GM19238 (cell line): ENCODE results near the gene TTLL11.

Experiments used
- DNase-seq: peaks from one replicate; pipeline ENCODE4 v3.0.0; 2011; ENCODE audit warnings: low spot score; ENCODE audit not compliant: insufficient read length

The TTLL11 gene

DNA sequence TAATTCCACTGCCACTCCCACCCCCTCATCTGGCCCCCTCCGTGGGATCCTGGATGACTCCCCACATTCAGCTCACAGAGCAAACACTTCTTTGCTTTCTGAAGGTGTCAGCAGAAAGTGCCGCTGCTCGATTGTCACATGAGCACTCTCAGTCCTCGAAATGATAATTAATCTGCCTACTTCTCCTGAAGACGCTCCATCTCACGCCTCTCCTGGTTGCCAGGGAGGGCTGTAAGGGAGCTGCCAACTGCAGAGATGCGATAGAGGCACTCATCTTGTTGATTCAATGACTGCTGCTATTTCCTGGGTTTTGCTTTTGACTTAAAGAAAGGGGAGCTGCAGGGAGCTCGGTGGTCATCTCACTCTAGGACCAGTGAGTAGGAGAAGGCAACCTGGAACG, 235.2 kb downstream of the TTLL11 start:
- DNase-seq: no peak

DNA sequence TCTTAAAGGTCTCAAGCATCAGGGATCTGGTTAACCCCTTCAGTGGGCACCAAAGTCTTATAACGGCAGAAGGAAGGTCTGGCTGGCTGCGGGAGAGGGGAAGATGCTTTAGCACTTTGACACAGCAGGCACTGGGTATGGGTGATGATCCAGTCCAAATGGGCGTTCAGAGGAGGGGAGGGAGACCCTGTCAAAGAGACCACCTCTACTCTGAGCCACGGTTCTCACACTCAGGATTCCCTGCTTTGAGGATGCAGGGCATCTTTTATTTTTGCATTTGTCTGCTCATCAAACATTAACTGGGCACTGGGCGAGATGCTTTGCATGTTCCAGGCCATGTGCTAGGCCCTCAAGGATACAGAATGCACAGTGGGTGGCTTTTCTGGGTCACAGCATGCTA, 237.6 kb downstream of the TTLL11 start:
- DNase-seq: no peak

DNA sequence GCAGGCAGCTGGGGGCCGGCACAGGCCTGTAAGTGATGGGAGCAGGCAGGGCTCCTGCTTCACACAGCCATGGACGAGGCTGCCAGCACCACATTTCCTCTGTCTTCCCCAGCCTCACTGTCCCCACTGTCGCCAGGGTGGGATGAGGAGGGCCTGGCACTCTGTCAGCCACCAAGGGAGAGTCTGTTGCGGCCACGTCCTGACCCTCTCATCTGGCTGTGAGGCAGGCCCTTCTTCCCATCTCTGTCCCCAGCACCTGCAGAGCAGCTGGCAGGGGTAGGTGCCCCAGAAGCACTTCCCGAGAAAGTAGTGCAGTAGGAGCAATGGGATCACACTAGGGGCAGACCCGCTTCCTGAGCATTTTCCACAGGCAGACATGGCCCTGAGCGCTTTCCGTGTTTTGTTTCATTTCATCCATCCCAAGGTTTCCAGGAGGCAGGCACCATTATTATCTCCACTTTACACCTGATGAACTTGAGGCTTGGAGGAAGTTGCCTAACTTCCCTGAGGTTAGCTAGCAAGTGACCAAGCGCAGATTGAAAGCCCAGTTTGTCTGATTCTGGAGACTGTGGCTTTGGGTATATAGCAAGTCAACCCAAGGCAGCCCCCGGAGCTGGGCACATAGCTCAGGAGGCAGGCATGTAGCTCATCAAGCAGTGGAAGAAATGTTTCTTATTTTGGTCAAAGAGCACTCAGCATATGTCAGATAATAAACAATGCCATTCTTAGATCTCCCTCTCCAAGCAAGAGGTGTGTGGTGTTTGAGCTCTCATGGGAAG, 239.3 kb downstream of the TTLL11 start:
- no peak for DNase-seq

DNA sequence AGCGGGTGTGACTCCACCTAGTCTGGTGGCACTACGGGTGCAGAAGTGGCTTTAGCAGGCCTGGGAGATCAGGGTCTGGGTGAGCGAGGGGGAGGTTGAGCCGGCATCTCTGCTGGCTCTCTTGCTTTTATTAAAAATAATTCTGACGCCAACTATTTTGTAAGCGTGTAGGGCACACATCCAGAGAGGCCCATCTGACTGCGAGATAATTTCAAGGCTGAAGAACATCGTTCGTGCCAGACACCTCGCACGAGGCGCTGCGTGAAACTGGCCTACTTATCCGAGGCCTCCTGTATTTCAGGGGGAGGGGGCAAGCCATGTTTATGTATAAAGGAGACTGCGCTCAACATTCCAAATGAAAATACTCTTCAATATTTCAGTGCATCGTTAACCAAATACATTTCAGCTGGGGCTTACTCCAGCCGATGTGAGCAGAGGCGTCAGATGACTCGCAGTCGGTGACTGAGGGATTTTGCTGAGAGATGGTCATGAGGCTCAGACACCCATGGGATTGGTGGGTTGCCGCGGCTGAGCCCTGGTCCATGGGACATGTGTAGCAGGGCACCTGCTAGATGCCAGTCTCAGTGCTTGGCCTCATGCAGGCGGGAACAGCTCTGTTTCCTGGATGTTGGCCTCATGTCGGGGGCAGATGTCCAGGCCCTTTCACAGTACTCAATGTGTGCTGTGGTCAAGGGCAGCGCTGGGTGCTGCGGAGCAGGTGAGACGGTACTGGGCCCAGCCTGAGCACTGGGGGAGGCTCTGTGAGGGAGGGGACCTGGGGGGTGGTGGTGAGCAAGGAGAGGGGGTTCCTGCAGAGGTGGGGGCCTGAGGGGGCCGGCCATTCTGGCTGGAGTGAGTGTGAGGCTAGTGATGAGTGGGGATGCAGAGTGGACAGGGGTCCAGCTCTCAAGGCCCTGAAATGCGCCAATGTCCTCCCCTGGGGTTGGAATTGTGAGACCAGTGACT, 240.2 kb downstream of the TTLL11 start:
- no peak for DNase-seq

DNA sequence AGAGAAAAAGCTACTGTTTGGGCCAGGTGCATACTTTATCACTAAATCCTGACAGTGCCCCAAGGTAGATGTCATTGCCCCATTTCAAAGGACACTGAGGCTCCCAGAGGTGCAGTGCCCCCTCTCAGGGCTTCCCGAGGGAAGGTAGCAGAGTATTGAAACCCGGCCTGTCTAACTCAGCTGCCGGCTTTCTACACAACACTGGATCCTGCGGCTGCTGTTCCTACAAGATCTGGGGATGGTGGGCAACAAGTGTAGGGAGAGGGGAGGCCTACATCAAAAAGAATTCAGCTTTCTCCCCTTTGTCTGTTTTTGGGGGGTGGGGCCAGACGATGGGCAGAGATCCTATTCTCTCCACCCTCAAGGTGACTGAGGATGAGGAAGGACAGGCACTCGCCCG, 240.9 kb downstream of the TTLL11 start:
- no peak for DNase-seq

DNA sequence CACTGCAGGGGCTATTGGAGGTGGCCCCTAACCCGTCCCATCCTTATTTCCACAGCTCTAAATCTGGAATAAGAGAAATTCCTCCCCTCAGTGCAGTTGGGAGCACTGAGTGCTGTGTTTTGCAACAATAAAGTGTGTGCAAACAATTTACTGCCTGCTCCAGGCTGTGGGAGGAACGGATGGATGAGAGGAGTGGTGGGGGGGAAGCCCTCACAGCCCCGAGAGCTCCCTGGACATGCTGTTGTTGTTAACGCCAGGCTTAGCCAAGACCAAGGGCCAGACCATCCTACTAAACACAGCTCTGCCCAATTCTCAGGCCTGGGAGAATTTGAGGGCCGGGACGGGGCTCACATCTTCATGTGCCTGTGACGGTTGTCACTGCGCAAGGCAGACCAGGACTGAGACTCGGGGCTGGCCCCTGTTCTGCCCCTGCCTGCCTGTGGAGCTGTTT, 241.4 kb downstream of the TTLL11 start:
- DNase-seq: no peak

DNA sequence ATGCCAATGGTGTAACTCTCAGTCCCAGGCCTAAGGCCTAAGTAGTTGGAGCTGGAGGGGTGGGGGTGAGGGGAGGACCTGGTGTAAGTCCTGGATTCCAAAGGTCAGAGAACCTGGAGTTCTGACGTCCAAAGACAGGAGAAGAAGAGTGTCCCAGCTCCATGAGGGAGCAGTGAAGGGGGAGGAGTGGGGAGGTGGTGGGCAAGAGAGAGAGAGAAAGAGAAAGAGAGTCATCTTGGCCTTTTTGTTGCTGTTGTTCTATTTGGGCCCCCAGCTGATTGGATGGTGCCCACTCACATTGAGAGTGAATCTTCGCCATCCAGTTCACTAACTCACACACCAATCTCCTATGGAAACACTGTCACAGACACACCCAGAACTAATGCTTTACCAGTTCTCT, 242.7 kb downstream of the TTLL11 start:
- no peak for DNase-seq

DNA sequence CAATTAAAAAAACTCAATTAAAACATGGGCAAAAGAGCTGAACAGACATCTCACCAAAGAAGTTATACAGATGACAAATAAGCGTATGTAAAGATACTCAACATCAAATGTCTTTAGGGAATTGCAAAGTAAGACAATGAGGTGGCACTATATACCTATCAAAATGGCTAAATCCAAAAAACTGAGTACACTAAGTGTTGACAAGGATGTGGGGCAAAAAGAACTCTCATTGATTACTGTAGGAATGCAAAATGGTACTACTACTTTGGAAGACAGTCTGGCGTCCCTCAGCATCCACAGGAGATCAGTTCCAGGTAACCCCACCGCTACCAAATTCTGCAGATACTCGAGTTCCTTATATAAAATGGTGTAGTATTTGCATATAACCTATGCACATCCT, 243.6 kb downstream of the TTLL11 start:
- no peak for DNase-seq

DNA sequence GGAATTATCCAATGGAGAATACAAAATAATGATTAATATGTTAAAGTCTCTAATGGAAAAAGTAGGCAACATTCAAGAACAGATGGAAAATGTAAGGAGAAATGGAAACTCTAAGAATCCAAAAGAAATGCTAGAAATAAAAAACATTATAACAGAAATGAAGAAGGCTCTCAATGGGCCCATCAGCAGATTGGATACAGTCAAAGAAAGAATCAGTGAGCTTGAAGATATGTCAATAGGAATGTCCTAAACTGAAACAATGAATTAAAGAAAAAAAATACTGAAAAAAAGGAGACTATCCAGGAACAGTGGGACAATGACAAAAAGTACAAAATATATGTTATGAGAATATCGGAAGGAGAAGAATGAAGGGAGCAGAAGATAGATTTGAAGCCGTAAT, 248.5 kb downstream of the TTLL11 start:
- DNase-seq: no peak

DNA sequence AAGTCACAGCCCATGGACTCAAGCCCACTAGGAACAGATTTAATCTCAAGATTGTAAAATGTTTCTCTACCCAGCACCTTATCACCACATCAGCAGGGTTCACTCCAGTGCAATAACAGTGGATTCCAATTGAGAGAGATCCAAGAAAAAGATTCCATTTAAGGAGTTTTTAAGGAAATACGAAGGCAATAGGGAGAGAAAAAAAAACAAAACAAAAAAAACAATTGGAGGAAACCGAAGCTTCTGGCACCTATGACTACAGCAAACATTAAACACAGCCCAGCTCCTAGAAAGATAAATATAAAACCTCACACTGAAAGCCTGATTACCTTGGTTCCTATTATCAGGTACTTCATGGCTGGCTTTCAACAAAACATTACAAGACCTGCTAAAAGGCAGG, 249.0 kb downstream of the TTLL11 start:
- DNase-seq: no peak

DNA sequence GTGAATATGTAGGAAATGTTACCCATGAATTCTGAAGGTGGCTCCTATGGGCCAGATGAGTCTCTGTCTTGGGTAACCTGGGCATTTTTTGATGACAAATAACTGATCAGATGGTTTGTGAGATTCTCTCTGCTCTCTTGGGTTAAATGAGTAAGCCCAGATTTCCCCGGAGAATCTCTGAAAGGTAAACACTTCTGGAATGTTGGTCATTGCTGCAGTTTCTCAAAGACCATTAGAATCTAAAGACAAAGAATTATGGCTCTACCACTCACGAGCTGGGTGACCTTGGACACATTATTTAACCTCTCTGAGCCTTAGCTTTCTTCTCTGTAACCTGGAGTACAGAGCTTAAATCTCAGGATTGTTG, 250.5 kb downstream of the TTLL11 start:
- DNase-seq: no peak

DNA sequence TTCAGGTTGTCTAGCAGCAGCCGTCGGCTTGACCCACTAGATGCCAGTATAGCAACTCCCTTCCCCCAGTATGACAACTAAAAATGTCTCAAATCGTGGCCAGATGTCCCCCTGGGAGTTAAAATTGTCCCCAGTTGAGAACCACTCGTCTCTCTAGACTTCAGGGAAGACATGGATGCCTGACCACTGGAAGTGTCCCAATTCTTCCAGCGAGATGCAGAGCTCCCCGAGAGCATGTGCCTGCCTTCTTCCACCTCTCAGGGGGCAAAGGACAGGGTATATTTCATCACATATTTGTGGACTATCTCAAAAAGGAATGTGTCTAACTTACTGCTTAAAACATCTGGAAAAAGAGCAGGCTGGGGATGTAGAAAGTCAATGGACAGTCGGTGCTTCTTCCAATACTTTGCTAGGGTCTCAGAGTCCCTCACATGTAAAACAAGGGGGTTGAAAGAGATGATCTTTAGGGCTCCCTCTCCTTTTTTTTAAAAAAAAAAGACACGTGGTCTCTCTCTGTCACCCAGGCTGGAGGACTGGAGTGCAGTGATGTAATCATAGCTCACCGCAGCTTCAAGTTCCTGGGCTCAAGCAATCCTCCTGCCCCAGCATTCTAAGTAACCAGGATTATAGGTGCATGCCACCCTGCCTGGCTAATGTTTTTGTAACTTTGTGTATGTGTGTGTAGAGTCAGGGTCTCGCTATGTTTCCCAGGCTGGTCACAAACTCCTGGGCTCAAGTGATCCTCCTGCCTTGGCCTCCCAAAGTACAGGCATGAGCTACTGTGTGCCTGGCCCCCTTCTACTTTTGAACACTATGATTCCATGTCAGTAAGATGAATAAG, 251.1 kb downstream of the TTLL11 start:
- DNase-seq: no peak

DNA sequence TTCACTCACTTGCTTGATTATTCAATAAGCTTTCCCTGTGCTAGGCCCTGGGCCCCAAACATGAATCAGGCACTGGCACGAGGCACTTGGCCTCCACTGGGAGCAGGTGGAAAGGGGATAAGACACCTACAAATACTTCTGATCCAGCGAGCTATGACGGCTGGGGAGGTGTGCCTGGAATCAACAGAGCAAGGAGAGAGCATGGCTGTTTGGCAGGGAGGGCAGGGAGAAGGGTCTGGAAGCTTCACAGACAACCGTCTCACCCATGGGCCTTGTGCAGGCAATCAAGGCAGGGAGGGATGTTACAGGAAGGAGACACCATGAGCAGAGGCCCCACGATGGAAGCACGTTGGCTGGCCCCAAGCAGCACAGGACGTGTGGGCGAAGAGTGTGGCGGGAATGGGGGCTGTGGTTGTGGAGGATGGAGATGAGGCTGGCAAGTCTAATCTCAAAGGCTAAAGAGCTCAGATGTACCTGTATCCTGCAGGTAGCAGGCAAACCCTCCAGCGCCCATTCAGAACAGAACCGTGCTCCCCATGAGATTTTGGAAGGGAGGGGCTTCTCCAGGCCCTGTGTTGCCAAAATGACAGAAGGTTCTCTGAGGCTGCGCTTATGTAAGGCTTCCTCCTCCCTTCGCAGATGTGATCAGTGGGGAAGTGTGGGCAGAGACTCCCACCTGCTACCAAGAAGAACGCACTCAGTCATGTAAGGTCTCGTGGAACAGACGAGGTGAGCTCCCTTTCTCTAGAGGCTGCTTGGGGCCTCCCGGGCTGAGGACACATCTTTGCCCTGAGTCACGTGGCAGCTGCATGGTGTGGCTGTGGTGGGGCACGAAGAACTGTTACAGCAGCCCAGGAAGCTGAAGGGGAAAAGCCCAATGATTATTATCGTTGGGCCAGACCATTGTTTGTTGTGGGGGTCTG, 252.0 kb downstream of the TTLL11 start:
- DNase-seq: no peak

DNA sequence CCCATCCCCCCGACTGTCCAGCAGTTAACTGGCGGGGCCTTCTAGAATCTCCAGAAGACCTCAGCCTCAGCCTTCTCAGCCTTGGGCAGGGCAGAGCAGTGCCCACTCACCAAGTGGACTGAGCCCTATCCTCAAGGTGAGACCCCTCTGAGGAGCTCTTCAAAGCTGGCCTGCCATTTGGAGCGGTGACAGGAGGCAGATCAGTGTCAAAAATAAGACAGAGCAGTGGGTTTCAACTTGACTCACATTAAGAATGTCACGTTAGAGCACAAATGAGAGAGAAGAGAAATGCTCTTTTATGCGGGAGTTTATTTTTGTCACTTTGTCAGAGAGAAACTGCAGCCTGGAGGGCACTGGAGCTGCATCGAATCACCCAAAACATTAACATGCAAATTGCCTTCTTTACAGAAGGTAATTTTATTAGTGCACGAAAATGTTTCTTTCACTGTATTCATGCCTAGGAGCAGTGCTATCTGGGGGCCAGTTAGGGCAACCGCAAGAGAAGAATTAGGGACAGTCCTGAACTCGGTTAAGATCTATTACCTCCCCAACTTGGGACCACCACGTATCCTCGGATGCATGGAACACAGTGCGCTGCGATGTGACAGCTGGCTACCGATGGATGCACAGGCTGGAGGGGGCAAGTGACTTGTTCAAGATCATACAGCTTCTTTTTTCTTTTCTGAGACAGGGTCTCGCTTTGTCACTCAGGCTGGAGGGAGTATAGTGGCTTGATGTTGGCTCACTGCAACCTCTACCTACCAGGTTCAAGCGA, 253.2 kb downstream of the TTLL11 start:
- no peak for DNase-seq

DNA sequence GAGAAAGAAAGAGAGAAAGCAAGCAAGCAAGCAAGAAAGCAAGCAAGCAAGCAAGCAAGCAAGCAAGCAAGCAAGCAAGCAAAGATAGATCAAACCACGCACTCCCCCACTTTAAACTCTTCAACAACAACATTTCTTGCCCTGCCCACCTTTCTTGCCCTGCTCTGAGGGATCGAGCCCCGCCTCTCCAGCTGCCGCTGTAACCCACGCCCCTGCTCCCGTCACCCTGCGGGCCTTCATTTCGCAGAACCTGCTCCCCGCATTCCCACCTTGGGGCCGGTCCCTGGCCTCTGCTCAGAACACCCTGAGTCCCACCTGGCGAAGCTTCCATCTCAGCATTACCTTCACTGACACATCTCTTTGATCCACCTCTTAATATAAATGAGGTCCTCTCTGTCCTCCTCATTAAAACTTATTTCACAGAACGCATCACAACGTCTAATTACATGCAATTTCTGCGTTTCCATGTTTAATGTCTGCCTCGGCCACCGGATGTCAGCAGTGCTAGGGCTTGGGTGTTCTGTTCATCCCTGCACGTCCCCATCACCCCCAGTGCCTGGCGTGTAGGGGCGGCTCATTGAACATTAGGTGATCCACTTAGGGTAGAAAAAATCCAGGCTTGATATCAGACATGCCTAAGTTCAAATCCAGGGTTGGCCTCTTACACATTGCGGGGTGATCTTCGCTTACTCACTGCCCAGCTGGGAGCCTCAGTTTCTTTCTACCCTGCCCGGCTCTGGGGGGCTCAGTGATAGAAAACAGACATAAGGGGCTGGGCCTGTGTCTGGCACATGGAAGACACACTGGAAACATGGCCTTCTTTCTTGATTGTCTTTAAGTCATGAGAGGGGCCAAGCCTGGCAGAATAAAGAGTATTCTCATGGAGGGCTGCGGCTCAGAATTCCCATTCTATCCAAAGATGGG, 254.1 kb downstream of the TTLL11 start:
- no peak for DNase-seq

DNA sequence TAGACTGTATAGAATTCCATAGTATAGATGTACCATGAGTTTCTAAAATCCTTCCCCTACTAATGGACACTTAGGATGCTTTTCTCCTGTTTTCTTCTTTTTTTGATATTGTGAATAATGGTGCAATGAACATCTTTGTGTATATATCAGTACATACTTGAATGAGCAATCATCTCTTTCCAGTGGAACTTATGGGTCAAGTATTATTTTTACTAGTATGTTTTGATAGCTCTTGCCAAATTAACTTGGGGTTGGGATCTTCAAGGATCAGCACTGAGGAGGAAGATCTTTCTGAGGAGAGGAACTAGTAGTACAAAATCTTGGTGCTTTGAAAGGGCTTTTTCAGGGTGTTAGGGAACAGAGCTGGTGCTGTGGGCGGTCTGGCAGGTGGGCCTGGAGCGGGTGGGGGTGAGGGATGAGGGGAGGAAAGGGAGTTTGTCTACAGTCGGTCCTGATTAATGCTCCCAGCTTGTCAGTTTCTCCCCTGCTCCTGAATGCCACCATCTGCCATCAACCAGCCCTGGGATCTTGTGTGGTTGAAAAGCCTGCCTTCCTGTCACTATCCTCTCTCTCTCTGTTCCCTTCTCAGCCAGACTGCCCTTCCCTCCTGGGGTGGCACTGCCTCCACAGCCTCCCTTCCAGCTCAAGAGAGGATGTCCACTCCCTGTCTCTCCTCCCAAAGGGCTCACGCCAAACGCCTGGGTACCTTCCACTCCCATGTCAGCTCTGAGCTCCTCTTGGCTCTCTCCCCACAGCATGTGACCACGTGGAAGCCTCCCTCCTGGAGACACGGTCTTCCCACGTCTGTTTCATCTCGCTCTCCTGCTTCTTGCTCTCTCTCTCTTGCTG, 255.8 kb downstream of the TTLL11 start:
- DNase-seq: no peak

DNA sequence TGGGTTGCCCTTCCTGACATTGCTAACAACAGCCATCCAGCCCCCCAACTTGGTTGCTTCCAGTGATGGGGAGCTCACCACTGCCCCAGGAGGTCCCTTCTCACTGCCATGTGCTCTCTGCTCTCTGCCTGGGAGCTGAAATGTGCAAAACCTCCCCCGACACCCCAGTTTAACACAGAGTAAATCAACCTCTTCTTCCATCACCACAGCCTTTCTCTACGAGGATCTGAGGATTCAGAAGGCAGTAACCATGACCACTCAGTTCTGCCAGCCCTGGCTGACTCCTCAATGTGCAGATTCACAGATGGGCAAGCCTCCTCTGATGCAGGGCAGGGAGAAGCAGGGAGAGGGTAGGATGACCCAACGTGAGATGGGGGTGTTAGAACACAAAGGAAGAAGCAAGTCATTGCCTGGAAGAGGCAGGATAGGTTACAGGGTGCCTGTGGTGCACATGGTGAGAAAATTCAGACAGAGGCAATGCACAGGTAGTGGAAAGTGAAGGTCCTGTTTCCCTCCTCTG, 256.7 kb downstream of the TTLL11 start:
- DNase-seq: no peak
